Measurements from ENCODE around the gene MS4A6E. TPM values are rescaled to one million over a fixed set of nuclear protein-coding genes. Genes with fewer than 3 reads are reported as not detected.

Gene MS4A6E
- total RNA-seq, 1 experiment from 2014 or later, result not detected

DNA sequence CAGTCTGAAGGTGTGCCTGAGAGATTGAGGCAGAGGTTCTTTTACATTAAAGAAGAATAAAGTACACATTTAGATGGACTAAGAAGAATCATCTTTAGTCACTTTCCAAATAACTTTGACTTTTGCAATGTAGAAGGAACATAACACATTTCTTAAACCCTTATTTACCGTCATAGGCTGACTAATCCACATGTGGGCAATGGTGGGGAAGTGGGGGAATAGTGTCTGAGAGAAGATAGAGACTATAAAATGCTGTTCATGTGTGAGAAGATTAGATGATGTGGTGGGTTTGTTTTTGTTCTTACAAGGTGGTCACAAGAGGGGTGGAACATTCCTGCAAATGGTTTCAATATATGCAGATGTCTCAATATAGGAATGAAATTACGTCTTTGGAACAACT, 44.8 kb upstream of the MS4A6E start:
- Histone ChIP-seq H3K4me2 (ENCODE audit: low read length) (no peak overlapping the region), H2AFZ (ENCODE audit: low read depth, low read length, poor library complexity, severe bottlenecking) (no peak overlapping the region), H3K9ac (ENCODE audit: low read length) (no peak overlapping the region), H3K27ac (ENCODE audit: low read depth, low read length) (no peak overlapping the region), H3K27me3 (ENCODE audit: insufficient read depth, low read length) (no peaks in the 10 kb centered on the region), H3K36me3 (ENCODE audit: control insufficient read depth in 1 of 2, insufficient read depth in 2 of 2, low read length in 2 of 2) (no peaks in the 10 kb centered on the region), H3K4me1 (ENCODE audit: control insufficient read depth in 1 of 2, insufficient read depth in 2 of 2, low read length in 2 of 2) (no peaks in the 10 kb centered on the region), H3K4me3 (replicated peaks in 1 of 2; ENCODE audit: low read depth in 1 of 2, low read length in 2 of 2) (no peak overlapping the region), H3K79me2 (ENCODE audit: insufficient read depth, low read length) (no peaks in the 10 kb centered on the region), H3K9me2 (ENCODE audit: insufficient read depth) (no peaks in the 10 kb centered on the region), H3K9me3 (ENCODE audit: control insufficient read depth in 1 of 2, insufficient read depth in 1 of 2, low read depth in 1 of 2, low read length in 2 of 2) (no peaks in the 10 kb centered on the region), H4K20me1 (ENCODE audit: insufficient read depth) (no peaks in the 10 kb centered on the region)
- intact Hi-C loops (cut with micrococcal nuclease), result no loop called here
- BruUV-seq (replicated peaks), result no TSS peak
- no peak for TF ChIP-seq EZH2 (IDR thresholded peaks at IDR 0.05)
- no peak for TF ChIP-seq CBX3 (IDR thresholded peaks at IDR 0.05; ENCODE audit: low read depth)
- TF ChIP-seq, protein P1, sequence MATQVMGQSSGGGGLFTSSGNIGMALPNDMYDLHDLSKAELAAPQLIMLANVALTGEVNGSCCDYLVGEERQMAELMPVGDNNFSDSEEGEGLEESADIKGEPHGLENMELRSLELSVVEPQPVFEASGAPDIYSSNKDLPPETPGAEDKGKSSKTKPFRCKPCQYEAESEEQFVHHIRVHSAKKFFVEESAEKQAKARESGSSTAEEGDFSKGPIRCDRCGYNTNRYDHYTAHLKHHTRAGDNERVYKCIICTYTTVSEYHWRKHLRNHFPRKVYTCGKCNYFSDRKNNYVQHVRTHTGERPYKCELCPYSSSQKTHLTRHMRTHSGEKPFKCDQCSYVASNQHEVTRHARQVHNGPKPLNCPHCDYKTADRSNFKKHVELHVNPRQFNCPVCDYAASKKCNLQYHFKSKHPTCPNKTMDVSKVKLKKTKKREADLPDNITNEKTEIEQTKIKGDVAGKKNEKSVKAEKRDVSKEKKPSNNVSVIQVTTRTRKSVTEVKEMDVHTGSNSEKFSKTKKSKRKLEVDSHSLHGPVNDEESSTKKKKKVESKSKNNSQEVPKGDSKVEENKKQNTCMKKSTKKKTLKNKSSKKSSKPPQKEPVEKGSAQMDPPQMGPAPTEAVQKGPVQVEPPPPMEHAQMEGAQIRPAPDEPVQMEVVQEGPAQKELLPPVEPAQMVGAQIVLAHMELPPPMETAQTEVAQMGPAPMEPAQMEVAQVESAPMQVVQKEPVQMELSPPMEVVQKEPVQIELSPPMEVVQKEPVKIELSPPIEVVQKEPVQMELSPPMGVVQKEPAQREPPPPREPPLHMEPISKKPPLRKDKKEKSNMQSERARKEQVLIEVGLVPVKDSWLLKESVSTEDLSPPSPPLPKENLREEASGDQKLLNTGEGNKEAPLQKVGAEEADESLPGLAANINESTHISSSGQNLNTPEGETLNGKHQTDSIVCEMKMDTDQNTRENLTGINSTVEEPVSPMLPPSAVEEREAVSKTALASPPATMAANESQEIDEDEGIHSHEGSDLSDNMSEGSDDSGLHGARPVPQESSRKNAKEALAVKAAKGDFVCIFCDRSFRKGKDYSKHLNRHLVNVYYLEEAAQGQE (IDR thresholded peaks at IDR 0.05; ENCODE audit: low read depth), result no peak
- no peak for TF ChIP-seq ZNF274 (IDR thresholded peaks at IDR 0.05; ENCODE audit: low read depth, low read length)
- TF ChIP-seq, protein P2, sequence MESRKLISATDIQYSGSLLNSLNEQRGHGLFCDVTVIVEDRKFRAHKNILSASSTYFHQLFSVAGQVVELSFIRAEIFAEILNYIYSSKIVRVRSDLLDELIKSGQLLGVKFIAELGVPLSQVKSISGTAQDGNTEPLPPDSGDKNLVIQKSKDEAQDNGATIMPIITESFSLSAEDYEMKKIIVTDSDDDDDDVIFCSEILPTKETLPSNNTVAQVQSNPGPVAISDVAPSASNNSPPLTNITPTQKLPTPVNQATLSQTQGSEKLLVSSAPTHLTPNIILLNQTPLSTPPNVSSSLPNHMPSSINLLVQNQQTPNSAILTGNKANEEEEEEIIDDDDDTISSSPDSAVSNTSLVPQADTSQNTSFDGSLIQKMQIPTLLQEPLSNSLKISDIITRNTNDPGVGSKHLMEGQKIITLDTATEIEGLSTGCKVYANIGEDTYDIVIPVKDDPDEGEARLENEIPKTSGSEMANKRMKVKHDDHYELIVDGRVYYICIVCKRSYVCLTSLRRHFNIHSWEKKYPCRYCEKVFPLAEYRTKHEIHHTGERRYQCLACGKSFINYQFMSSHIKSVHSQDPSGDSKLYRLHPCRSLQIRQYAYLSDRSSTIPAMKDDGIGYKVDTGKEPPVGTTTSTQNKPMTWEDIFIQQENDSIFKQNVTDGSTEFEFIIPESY (IDR thresholded peaks at IDR 0.05; ENCODE audit: extremely low read depth, insufficient replicate concordance, low read length), result no peak
- no peak for TF ChIP-seq SIN3A (IDR thresholded peaks at IDR 0.05; ENCODE audit: low read depth)
- no peak for TF ChIP-seq EGR1 (IDR thresholded peaks at IDR 0.05; ENCODE audit: low read depth)
- TF ChIP-seq, protein P3, sequence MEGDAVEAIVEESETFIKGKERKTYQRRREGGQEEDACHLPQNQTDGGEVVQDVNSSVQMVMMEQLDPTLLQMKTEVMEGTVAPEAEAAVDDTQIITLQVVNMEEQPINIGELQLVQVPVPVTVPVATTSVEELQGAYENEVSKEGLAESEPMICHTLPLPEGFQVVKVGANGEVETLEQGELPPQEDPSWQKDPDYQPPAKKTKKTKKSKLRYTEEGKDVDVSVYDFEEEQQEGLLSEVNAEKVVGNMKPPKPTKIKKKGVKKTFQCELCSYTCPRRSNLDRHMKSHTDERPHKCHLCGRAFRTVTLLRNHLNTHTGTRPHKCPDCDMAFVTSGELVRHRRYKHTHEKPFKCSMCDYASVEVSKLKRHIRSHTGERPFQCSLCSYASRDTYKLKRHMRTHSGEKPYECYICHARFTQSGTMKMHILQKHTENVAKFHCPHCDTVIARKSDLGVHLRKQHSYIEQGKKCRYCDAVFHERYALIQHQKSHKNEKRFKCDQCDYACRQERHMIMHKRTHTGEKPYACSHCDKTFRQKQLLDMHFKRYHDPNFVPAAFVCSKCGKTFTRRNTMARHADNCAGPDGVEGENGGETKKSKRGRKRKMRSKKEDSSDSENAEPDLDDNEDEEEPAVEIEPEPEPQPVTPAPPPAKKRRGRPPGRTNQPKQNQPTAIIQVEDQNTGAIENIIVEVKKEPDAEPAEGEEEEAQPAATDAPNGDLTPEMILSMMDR (IDR thresholded peaks at IDR 0.05 in 2 of 3, conservative IDR thresholded peaks at IDR 0.05 in 1 of 3; ENCODE audit: borderline replicate concordance in 1 of 3, insufficient read depth in 1 of 3, low read depth in 2 of 3, low read length in 2 of 3), result no peak
- no peak for TF ChIP-seq POLR2AphosphoS5 (IDR thresholded peaks at IDR 0.05; ENCODE audit: low read depth, low read length)
- no peak for TF ChIP-seq CEBPB (IDR thresholded peaks at IDR 0.05; ENCODE audit: low read depth)
- no peak for TF ChIP-seq SRF (IDR thresholded peaks at IDR 0.05; ENCODE audit: low read depth)
- TF ChIP-seq, protein P4, sequence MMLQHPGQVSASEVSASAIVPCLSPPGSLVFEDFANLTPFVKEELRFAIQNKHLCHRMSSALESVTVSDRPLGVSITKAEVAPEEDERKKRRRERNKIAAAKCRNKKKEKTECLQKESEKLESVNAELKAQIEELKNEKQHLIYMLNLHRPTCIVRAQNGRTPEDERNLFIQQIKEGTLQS (IDR thresholded peaks at IDR 0.05), result no peak
- TF ChIP-seq YY1 (IDR thresholded peaks at IDR 0.05; ENCODE audit: extremely low read depth, insufficient replicate concordance, low read depth, low read length), result no peak
- no peak for TF ChIP-seq POLR2A (IDR thresholded peaks at IDR 0.05; ENCODE audit: borderline replicate concordance, extremely low read depth, insufficient read depth, insufficient read length)
- TF ChIP-seq FOSL1 (IDR thresholded peaks at IDR 0.05; ENCODE audit: low read depth), result no peak
- TF ChIP-seq ELF1 (IDR thresholded peaks at IDR 0.05; ENCODE audit: borderline replicate concordance, low read depth), result no peak
- no peak for TF ChIP-seq TCF7L2 (IDR thresholded peaks at IDR 0.05; ENCODE audit: borderline replicate concordance, extremely low read depth, insufficient read depth, insufficient read length)
- no peak for TF ChIP-seq ZFX (IDR thresholded peaks at IDR 0.05)
- ATAC-seq (no peak), DNase-seq (ENCODE audit: low read depth, low spot score) (no peak)
- RAD21 ChIA-PET (ENCODE audit: low non-redundant PET in 1 of 2, low total read pairs in 2 of 2, uncharacterized antibody in 2 of 2, unreplicated experiment in 2 of 2), result no interaction called here
- POLR2A ChIA-PET, result no interaction called here
- CTCF ChIA-PET, result no interaction called here

All from HCT116 (cell line).